ENCODE results near the gene TGOLN2.
"Not testable (repeated sequence)": the region's sequence is repeated elsewhere in the genome, so short reads cannot be mapped to it uniquely, and the experiment has no call there.

DNA sequence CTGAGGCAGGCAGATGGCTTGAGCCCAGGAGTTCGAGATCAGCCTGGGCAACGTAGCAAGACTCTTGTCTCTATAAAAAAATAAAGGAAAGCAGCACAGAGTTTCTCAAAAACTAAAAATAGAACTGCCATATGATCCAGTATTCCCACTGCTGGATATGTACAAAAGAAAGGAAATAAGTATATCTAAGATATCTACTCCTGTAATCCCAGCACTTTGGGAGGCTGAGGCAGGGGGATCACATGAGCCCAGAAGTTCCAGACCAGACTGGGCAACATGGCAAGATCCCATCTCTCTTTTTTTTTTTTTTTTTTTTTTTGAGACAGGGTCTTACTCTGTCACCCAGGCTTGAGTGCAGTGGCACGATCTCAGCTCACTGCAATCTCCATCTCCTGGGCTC, 1.9 kb upstream of the TGOLN2 start:
- not testable (repeated sequence) for TF ChIP-seq POLR2AphosphoS5, CTCF, POLR2A, EP300 (IDR thresholded peaks at IDR 0.05)
